GM12878 (cell line): ENCODE measurements around the gene DMRTA2.

ENCODE experiments used
- CTCF ChIP-seq, 3 experiments: IDR thresholded peaks in 2 of 3; conservative IDR thresholded peaks in 1 of 3; 2 replicates each; pipeline ENCODE4 v1.5.1; 2011; ENCODE audit warnings: low read depth in 3 of 3, low read length in 3 of 3, mild to moderate bottlenecking in 3 of 3, control low read depth in 2 of 3, moderate library complexity in 2 of 3, inconsistent platforms in 1 of 3, mixed read lengths in 1 of 3; ENCODE audit not compliant: control insufficient read depth in 2 of 3, insufficient read depth in 1 of 3; ENCODE audit errors: extremely low read depth in 1 of 3
- ESRRA ChIP-seq: IDR thresholded peaks from 2 replicates; pipeline ENCODE4 v1.6.1; 2012; ENCODE audit warnings: mild to moderate bottlenecking, low read length, improper control_type of control experiment
- FOXK2 ChIP-seq: fragments of 450-650 bp; IDR thresholded peaks from 2 replicates; pipeline ENCODE4 v1.6.1; 2017; ENCODE audit warnings: mild to moderate bottlenecking, moderate library complexity
- IRF4 ChIP-seq: IDR thresholded peaks from 2 replicates; pipeline ENCODE4 v1.6.1; 2011; ENCODE audit warnings: low read depth, low read length
- MXI1 ChIP-seq: fragments of 150-350 bp; IDR thresholded peaks from 2 replicates; pipeline ENCODE4 v1.6.1; 2011; ENCODE audit warnings: low read depth, mild to moderate bottlenecking, inconsistent platforms, low read length, improper control_type of control experiment
- NFYB ChIP-seq: IDR thresholded peaks from 2 replicates; pipeline ENCODE4 v1.6.1; 2011; ENCODE audit warnings: low read depth, mild to moderate bottlenecking, low read length, improper control_type of control experiment, moderate library complexity; ENCODE audit not compliant: insufficient read depth
- POLR2A ChIP-seq: IDR thresholded peaks from 2 replicates; pipeline ENCODE4 v1.6.1; 2011; ENCODE audit warnings: low read depth, mild to moderate bottlenecking, low read length
- POLR2AphosphoS5 ChIP-seq: IDR thresholded peaks from 2 replicates; pipeline ENCODE4 v1.6.1; 2011; ENCODE audit warnings: mild to moderate bottlenecking, low read length, inconsistent platforms
- SRF ChIP-seq, 2 experiments: IDR thresholded peaks; 2 replicates each; pipeline ENCODE4 v1.6.1; 2011; ENCODE audit warnings: low read depth in 2 of 2, low read length in 2 of 2, mild to moderate bottlenecking in 1 of 2, moderate library complexity in 1 of 2
- YBX1 ChIP-seq: fragments of 450-650 bp; IDR thresholded peaks from 2 replicates; pipeline ENCODE4 v1.6.1; 2016; ENCODE audit warnings: antibody characterized with exemption
- YY1 ChIP-seq: IDR thresholded peaks from 2 replicates; pipeline ENCODE4 v1.6.1; 2011; ENCODE audit warnings: low read depth, mild to moderate bottlenecking, low read length
- ZZZ3 ChIP-seq: IDR thresholded peaks from 2 replicates; pipeline ENCODE4 v1.6.1; 2011; ENCODE audit warnings: low read depth; ENCODE audit not compliant: control insufficient read depth, insufficient read length

DNA sequence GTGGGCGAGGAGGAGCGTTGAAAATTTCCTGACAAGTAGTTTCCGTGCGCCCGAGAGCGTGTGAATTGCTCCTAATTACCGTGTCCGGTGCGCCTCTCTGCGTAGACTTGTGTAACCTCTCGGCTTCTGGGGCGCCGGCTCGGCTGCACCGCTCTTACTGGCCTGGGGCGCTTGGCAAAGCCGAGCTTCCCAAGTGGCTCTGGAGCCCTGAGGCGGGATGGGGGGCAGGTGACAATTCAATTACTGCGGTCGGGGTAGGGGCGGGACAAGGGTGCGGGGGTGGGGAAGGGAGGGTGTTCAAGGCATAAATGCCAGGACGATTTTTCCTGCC, 392 bp upstream of the DMRTA2 start:
- no peak for TF ChIP-seq CTCF (IDR thresholded peaks at IDR 0.05 in 2 of 3, conservative IDR thresholded peaks at IDR 0.05 in 1 of 3; ENCODE audit: control insufficient read depth in 2 of 3, extremely low read depth in 1 of 3, insufficient read depth in 1 of 3, low read depth in 3 of 3, low read length in 3 of 3)
- TF ChIP-seq YY1: no peak
- TF ChIP-seq POLR2A: no peak
- no peak for TF ChIP-seq POLR2AphosphoS5
- no peak for TF ChIP-seq SRF (IDR thresholded peaks at IDR 0.05; ENCODE audit: low read depth in 2 of 2, low read length in 2 of 2)
- TF ChIP-seq FOXK2: no peak
- no peak for TF ChIP-seq MXI1
- no peak for TF ChIP-seq YBX1
- no peak for TF ChIP-seq ZZZ3
- no peak for TF ChIP-seq IRF4
- TF ChIP-seq NFYB: no peak
- no peak for TF ChIP-seq ESRRA
